ENCODE data around the gene RCAN2.

RCAN2 gene

GRCh38 chr6:46381579-46381978, 109.7 kb downstream of the RCAN2 start:
- ATAC-seq (ENCODE audit: low read depth) (no peak), DNase-seq (ENCODE audit: low spot score) (no peak)
- Histone ChIP-seq H3K27me3 (ENCODE audit: insufficient read depth, poor library complexity, severe bottlenecking) (peaks cover 6% of the 10 kb centered on the region), H3K36me3 (ENCODE audit: low read depth) (no peaks in the 10 kb centered on the region), H3K4me3 (ENCODE audit: severe bottlenecking) (no peak overlapping the region), H3K27ac (ENCODE audit: poor library complexity, severe bottlenecking) (no peak overlapping the region), H3K4me1 (ENCODE audit: insufficient read depth, poor library complexity, severe bottlenecking) (no peaks in the 10 kb centered on the region), H3K9me3 (ENCODE audit: severe bottlenecking) (no peaks in the 10 kb centered on the region)
- TF ChIP-seq, protein P1, sequence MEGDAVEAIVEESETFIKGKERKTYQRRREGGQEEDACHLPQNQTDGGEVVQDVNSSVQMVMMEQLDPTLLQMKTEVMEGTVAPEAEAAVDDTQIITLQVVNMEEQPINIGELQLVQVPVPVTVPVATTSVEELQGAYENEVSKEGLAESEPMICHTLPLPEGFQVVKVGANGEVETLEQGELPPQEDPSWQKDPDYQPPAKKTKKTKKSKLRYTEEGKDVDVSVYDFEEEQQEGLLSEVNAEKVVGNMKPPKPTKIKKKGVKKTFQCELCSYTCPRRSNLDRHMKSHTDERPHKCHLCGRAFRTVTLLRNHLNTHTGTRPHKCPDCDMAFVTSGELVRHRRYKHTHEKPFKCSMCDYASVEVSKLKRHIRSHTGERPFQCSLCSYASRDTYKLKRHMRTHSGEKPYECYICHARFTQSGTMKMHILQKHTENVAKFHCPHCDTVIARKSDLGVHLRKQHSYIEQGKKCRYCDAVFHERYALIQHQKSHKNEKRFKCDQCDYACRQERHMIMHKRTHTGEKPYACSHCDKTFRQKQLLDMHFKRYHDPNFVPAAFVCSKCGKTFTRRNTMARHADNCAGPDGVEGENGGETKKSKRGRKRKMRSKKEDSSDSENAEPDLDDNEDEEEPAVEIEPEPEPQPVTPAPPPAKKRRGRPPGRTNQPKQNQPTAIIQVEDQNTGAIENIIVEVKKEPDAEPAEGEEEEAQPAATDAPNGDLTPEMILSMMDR (IDR thresholded peaks at IDR 0.05; ENCODE audit: poor library complexity, severe bottlenecking), result no peak

GRCh38 chr6:46381057-46381456, 110.2 kb downstream of the RCAN2 start:
- no peaks in the 10 kb centered on the region for H3K36me3 ChIP-seq (ENCODE audit: low read depth)
- H3K4me3 ChIP-seq (ENCODE audit: severe bottlenecking), result no peak overlapping the region
- no peak for ATAC-seq (ENCODE audit: low read depth)
- TF ChIP-seq, protein P1 (IDR thresholded peaks at IDR 0.05; ENCODE audit: poor library complexity, severe bottlenecking), result no peak
- H3K27me3 ChIP-seq (ENCODE audit: insufficient read depth, poor library complexity, severe bottlenecking), result peaks cover 6% of the 10 kb centered on the region
- no peaks in the 10 kb centered on the region for H3K9me3 ChIP-seq (ENCODE audit: severe bottlenecking)
- H3K27ac ChIP-seq (ENCODE audit: poor library complexity, severe bottlenecking), result no peak overlapping the region
- no peak for DNase-seq (ENCODE audit: low spot score)
- H3K4me1 ChIP-seq (ENCODE audit: insufficient read depth, poor library complexity, severe bottlenecking), result no peaks in the 10 kb centered on the region

DNA sequence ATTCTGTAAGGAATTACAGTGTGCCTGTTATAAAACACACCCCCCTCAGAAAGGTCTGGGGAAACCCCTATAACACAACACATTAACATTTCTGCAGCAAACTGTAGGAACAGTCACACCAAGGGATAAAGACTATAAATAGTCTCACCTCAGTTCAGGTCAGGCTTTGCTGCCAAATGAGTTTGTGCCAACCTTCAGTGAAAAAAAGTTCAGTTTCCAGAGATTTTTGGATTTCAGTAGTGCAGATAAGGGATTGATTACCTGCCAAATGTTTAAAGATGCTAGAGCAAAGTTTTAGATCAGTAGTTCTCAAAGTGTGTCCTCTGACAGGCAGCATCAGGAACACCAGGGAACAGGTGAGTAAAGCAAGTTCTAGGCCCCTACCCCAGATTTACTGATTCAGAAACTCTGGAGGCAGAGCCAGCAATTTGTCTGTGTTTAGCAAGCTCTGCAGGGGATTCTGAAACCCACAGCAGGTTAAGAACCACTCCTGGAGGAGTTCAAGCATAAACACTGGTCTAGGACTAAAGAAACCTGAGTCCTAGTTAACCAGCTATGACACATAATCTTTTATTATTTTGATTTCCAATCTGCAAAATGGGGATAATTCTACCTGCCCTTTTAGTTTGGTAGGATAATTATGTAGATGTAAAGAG, 111.0 kb downstream of the RCAN2 start:
- Histone ChIP-seq H3K9me3 (ENCODE audit: severe bottlenecking) (no peaks in the 10 kb centered on the region), H3K4me1 (ENCODE audit: insufficient read depth, poor library complexity, severe bottlenecking) (no peaks in the 10 kb centered on the region), H3K4me3 (ENCODE audit: severe bottlenecking) (no peak overlapping the region), H3K36me3 (ENCODE audit: low read depth) (no peaks in the 10 kb centered on the region), H3K27me3 (ENCODE audit: insufficient read depth, poor library complexity, severe bottlenecking) (peaks cover 6% of the 10 kb centered on the region), H3K27ac (ENCODE audit: poor library complexity, severe bottlenecking) (no peak overlapping the region)
- ATAC-seq (ENCODE audit: low read depth) (no peak), DNase-seq (ENCODE audit: low spot score) (no peak)
- TF ChIP-seq, protein P1 (IDR thresholded peaks at IDR 0.05; ENCODE audit: poor library complexity, severe bottlenecking), result no peak

DNA sequence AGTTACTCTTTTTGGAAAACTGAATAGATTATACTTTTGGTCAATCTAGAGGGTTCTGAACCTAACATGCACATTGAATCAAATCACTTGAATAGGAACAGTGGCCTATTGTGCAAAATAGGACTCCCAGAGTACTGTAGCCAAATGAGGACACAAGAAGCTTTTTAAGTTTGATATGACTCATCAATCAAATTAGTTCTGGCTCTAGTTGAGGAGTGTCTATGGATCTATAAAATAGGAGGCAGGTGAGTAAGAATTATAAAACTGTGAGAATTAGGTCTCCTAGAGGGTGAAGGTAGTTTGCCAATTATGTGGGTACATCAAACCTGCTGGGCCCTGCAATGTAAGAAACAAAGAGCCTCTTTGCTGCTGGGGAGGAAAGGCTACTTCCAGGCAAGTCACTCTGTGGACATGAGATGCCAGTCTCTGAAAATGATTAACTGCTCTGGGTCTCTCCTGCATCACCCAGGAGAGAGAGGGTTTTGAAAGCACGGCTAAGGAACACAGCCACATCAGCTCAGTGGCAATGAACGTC, 112.3 kb downstream of the RCAN2 start:
- Histone ChIP-seq H3K36me3 (ENCODE audit: low read depth) (no peaks in the 10 kb centered on the region), H3K9me3 (ENCODE audit: severe bottlenecking) (no peaks in the 10 kb centered on the region), H3K27me3 (ENCODE audit: insufficient read depth, poor library complexity, severe bottlenecking) (peaks cover 6% of the 10 kb centered on the region), H3K4me1 (ENCODE audit: insufficient read depth, poor library complexity, severe bottlenecking) (no peaks in the 10 kb centered on the region), H3K27ac (ENCODE audit: poor library complexity, severe bottlenecking) (no peak overlapping the region), H3K4me3 (ENCODE audit: severe bottlenecking) (no peak overlapping the region)
- ATAC-seq (ENCODE audit: low read depth) (no peak), DNase-seq (ENCODE audit: low spot score) (no peak)
- TF ChIP-seq, protein P1 (IDR thresholded peaks at IDR 0.05; ENCODE audit: poor library complexity, severe bottlenecking), result no peak

Measured in RWPE2 (cell line).